Naive B cell (primary cell): ENCODE results near the gene RASSF5. TPM values are rescaled to one million over a fixed set of nuclear protein-coding genes. Genes with fewer than 3 reads are reported as not detected.
A peak's percentile ranks its signal among the peaks of the same experiment; 100 is the strongest.
"Not testable (repeated sequence)": the region's sequence is repeated elsewhere in the genome, so short reads cannot be mapped to it uniquely, and the experiment has no call there.

Experiments used
- ATAC-seq, 2 donors: fragments of 150-1000 bp; cut with Tn5 transposase; 2 replicates each; pipeline ENCODE4 v1.10.0; 2021; ENCODE audit warnings: low read depth in 2 of 2, mild to moderate bottlenecking in 2 of 2, moderate library complexity in 2 of 2
- DNase-seq: peaks from one replicate; pipeline ENCODE4 v3.0.0; 2022
- H3K27ac Mint-ChIP-seq, 6 donors: one replicate each; pipeline ENCODE4 v1.8.0; 2020 to 2022; ENCODE audit warnings: mild to moderate bottlenecking in 6 of 6, mixed read lengths in 6 of 6, moderate library complexity in 5 of 6, inconsistent platforms in 2 of 6
- H3K27me3 Mint-ChIP-seq, 3 donors: one replicate each; pipeline ENCODE4 v1.8.0; 2021 to 2022; ENCODE audit warnings: mixed read lengths in 3 of 3, mild to moderate bottlenecking in 1 of 3
- H3K36me3 Mint-ChIP-seq, 2 donors: one replicate each; pipeline ENCODE4 v1.8.0; 2020 to 2022; ENCODE audit warnings: mixed read lengths in 2 of 2, inconsistent platforms in 1 of 2, mild to moderate bottlenecking in 1 of 2
- H3K4me1 Mint-ChIP-seq, 3 donors: one replicate each; pipeline ENCODE4 v1.8.0; 2020 to 2022; ENCODE audit warnings: mixed read lengths in 3 of 3, inconsistent platforms in 1 of 3, mild to moderate bottlenecking in 1 of 3, moderate library complexity in 1 of 3
- H3K4me3 Mint-ChIP-seq, 8 donors: one replicate each; pipeline ENCODE4 v1.8.0; 2020 to 2022; ENCODE audit warnings: mild to moderate bottlenecking in 8 of 8, mixed read lengths in 8 of 8, moderate library complexity in 8 of 8, inconsistent platforms in 2 of 8
- H3K9me3 Mint-ChIP-seq, 7 donors: one replicate each; pipeline ENCODE4 v1.8.0; 2020 to 2022; ENCODE audit warnings: mixed read lengths in 7 of 7, mild to moderate bottlenecking in 5 of 7, inconsistent platforms in 2 of 7, moderate library complexity in 1 of 7
- polyA plus RNA-seq, 6 donors: library from polyadenylated mRNA; unstranded; fragments of 300-500 nt; fragmentation: Illumina TruSeq; gene quantifications; one replicate each; pipeline ENCODE4 v1.2.3, GENCODE V29; 2021; ENCODE audit warnings: low read depth in 6 of 6

The RASSF5 gene
- polyA plus RNA-seq, 6 donors from 2014 or later = 116 to 166 (median 146) TPM

DNA sequence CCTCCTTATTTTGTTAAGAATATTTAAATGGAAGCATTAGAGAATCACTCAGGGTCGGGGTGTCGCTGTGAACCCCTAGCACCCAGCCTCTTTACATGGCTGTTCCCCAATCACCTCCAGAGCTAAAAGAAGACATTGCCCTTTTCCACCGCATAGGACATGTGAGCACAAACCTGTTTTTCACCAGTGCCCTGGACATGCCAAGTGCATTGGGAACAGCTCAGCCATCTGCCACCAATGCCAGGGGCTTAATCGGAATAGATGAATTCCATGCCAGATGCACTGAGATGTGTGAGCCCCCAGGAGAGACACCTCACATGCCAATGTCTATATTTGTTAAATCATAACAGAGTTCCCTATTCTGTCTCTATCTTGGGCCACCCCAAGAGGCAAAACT is 71.6 kb downstream of the RASSF5 start:
- DNase-seq = no peak
- Mint-ChIP-seq H3K4me3 (peak overlapping the region in 3 of 8 donors; percentile 53 to 92 (median 76)), H3K4me1 (peaks cover 77 to 99% (median 96%) of the 10 kb centered on the region in 3 donors), H3K27ac (peak overlapping the region; percentile 97 to 100 (median 98)), H3K36me3 (peaks cover 9 to 16% of the 10 kb centered on the region in 2 donors), H3K9me3 (no peaks in the 10 kb centered on the region), H3K27me3 (no peaks in the 10 kb centered on the region)
- no peak for ATAC-seq

GRCh38 chr1:206579747-206580437 is 72.6 kb downstream of the RASSF5 start:
- Mint-ChIP-seq H3K9me3 (no peaks in the 10 kb centered on the region), H3K4me1 (peaks cover 70 to 90% (median 88%) of the 10 kb centered on the region in 3 donors), H3K4me3 (peak overlapping the region; percentile 56 to 92 (median 78)), H3K36me3 (peaks cover 9 to 17% of the 10 kb centered on the region in 2 donors), H3K27ac (peak overlapping the region; percentile 97 to 100 (median 98)), H3K27me3 (no peaks in the 10 kb centered on the region)
- peak; percentile 91 for DNase-seq
- peak; percentile 77 to 79 for ATAC-seq

DNA sequence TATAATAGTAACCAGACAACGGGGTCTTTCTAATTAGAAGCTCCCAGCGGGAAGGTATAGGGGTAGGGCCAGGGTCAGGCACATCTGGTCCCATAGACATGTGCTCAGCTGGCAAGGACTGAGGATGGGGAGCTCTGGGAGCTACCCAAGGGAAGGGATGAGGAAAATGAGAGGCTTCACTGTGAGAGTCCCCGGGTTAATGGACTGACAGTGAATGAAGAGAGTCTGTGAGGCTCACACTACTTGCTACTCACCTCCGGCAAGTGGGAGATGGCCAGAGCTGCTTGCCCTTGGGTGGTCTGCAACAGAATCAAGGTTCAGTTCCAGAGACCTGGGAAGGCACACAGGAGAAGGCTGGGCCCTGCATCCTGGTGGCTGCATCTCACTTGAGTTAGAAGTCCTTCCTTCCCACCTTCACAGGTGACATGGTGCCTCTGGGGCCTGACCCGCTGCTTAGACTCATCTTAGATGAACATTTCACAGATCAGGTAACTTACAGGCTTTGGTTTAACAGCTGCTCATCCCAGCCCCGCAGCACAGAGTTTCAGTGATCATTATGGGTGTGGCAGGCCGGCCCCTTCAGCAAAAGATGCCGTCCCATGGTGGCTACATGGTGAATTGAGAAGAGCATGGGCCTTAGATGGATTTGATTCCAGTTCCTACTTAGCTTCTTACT is 73.2 kb downstream of the RASSF5 start:
- Mint-ChIP-seq H3K4me3 (peak overlapping the region; percentile 56 to 93 (median 78)), H3K27ac (peak overlapping the region; percentile 97 to 100 (median 98)), H3K27me3 (no peaks in the 10 kb centered on the region), H3K36me3 (peaks cover 9 to 23% of the 10 kb centered on the region in 2 donors), H3K4me1 (peaks cover 68 to 86% (median 86%) of the 10 kb centered on the region in 3 donors), H3K9me3 (no peaks in the 10 kb centered on the region)
- peak in 1 of 2 donors; percentile 0 for ATAC-seq
- no peak for DNase-seq

- H3K27me3 Mint-ChIP-seq, H3K9me3 Mint-ChIP-seq, ATAC-seq, DNase-seq: not testable (repeated sequence)
- Mint-ChIP-seq H3K27ac (peak overlapping the region; percentile 97 to 100 (median 98)), H3K4me3 (peak overlapping the region; percentile 9 to 93 (median 78)), H3K36me3 (peaks cover 9 to 23% of the 10 kb centered on the region in 2 donors), H3K4me1 (peaks cover 64 to 81% (median 80%) of the 10 kb centered on the region in 3 donors)
Observed at GRCh38 chr1:206581114-206581497, 73.8 kb downstream of the RASSF5 start.

DNA sequence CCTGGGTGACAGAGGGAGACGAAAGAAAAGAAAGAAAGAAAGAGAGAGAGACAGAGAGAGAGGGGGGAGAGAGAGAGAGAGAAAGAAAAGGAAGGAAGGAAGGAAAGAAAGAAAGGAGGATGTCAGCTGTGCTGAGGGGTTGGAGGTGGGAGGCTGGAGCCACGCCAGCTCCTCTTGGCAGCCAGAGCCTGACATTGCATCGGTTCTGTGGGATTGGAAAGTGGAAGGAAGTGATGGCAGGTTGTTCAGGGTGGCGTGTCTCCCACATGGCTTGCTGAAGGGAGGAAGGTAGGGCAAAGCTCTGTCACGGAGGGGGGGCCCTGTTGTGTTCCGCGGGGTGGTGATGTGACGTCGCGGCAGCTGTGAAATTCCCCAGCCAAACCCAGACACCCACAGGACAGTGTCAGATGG is 74.2 kb downstream of the RASSF5 start:
- ATAC-seq (peak; percentile 56 to 63), DNase-seq (peak; percentile 79)
- Mint-ChIP-seq H3K4me1 (peaks cover 59 to 76% (median 76%) of the 10 kb centered on the region in 3 donors), H3K27ac (peak overlapping the region; percentile 97 to 100 (median 98)), H3K4me3 (peak overlapping the region; percentile 27 to 93 (median 76)), H3K36me3 (peaks cover 9 to 23% of the 10 kb centered on the region in 2 donors), H3K9me3 (no peaks in the 10 kb centered on the region), H3K27me3 (no peaks in the 10 kb centered on the region)

- DNase-seq (no peak), ATAC-seq (no peak)
- Mint-ChIP-seq H3K4me1 (peaks cover 51 to 67% (median 66%) of the 10 kb centered on the region in 3 donors), H3K36me3 (peaks cover 9 to 23% of the 10 kb centered on the region in 2 donors), H3K27me3 (no peaks in the 10 kb centered on the region), H3K9me3 (no peaks in the 10 kb centered on the region), H3K4me3 (peak overlapping the region in 2 of 8 donors; percentile 47 to 51), H3K27ac (peak overlapping the region; percentile 97 to 100 (median 98))
Observed at GRCh38 chr1:206582537-206582936, 75.2 kb downstream of the RASSF5 start.

- Mint-ChIP-seq H3K9me3 (no peaks in the 10 kb centered on the region), H3K36me3 (peaks cover 9 to 23% of the 10 kb centered on the region in 2 donors), H3K27ac (peak overlapping the region; percentile 97 to 100 (median 98)), H3K4me3 (peak overlapping the region; percentile 10 to 88 (median 66)), H3K4me1 (peaks cover 45 to 65% (median 60%) of the 10 kb centered on the region in 3 donors), H3K27me3 (no peaks in the 10 kb centered on the region)
- DNase-seq = no peak
- no peak for ATAC-seq
Observed at GRCh38 chr1:206582971-206583706, 75.8 kb downstream of the RASSF5 start.

DNA sequence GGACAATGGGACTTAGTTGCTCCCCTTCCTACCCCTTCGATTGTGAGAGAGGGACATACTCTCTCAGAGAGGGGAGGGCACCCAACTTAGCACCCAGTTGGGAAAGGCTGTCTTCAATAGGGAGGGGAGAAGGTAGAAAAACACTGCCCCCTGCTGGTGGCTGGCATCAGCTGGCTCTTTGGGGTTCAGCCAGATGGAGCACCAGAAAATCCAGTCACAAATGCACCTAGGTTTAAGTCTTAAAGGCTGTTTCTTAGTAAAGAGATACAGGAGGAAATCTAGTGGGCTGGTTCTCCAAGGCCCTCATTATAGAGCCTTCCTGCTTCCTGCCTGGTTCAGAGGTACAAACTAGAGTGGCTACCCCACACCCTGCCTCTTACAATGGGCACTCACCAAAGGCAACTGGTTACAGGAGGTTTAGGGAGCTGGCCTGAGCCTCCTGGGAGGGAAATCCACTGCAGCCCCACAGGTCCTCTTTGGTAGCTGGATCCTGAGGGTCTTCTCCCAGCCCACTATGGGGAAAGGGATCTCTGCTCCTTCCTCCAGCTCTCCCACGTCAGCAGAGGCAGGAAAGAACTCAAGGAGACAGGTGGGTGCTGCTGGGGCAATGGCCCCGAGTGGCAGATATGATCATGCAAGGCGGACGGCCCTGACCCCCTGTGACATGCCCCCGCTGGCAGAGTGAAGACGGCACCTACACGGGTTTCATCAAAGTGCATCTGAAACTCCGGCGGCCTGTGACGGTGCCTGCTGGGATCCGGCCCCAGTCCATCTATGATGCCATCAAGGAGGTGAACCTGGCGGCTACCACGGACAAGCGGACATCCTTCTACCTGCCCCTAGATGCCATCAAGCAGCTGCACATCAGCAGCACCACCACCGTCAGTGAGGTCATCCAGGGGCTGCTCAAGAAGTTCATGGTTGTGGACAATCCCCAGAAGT is 76.6 kb downstream of the RASSF5 start:
- Mint-ChIP-seq H3K27ac (peak overlapping the region; percentile 97 to 100 (median 98)), H3K4me3 (peak overlapping the region; percentile 10 to 88 (median 66)), H3K36me3 (peaks cover 12 to 23% of the 10 kb centered on the region in 2 donors), H3K4me1 (peaks cover 37 to 57% (median 52%) of the 10 kb centered on the region in 3 donors), H3K9me3 (no peaks in the 10 kb centered on the region), H3K27me3 (no peaks in the 10 kb centered on the region)
- peak; percentile 71 for DNase-seq
- ATAC-seq = peak; percentile 8 to 17

DNA sequence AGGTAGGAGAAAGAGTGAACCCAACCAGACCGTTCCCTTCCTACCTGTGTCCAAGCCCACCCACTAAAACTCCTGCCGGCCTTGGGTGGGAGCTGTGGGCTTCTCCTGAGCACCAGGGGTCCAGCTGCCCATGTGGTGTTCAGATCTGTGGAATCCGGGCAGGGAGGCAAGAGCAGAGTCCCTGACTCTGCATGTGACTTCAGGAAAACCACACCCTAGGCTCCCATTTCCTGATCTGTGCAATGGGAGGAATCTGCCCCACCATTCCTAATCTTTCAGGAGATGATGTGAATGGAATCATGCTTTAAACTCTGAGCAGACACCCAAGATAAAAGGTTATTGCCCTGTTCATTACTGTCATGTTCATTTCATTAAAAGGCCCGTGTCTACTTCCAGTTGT is 77.4 kb downstream of the RASSF5 start:
- Mint-ChIP-seq H3K9me3 (no peaks in the 10 kb centered on the region), H3K4me1 (peaks cover 31 to 50% (median 45%) of the 10 kb centered on the region in 3 donors), H3K27ac (peak overlapping the region in 2 of 6 donors; percentile 42 to 98), H3K36me3 (peaks cover 12 to 23% of the 10 kb centered on the region in 2 donors), H3K27me3 (no peaks in the 10 kb centered on the region), H3K4me3 (no peak overlapping the region)
- no peak for ATAC-seq
- DNase-seq = no peak

- no peaks in the 10 kb centered on the region for H3K27me3 Mint-ChIP-seq
- no peaks in the 10 kb centered on the region for H3K9me3 Mint-ChIP-seq
- H3K4me3 Mint-ChIP-seq = no peak overlapping the region
- H3K36me3 Mint-ChIP-seq = peaks cover 12 to 15% of the 10 kb centered on the region in 2 donors
- H3K4me1 Mint-ChIP-seq = peaks cover 12 to 30% (median 24%) of the 10 kb centered on the region in 3 donors
- ATAC-seq (no peak), DNase-seq (no peak)
- peak overlapping the region in 3 of 6 donors; percentile 15 to 30 (median 28) for H3K27ac Mint-ChIP-seq
Observed at GRCh38 chr1:206586501-206587445, 79.4 kb downstream of the RASSF5 start.

- peaks cover 12 to 21% (median 13%) of the 10 kb centered on the region in 3 donors for H3K4me1 Mint-ChIP-seq
- peaks cover 12 to 25% of the 10 kb centered on the region in 2 donors for H3K36me3 Mint-ChIP-seq
- no peaks in the 10 kb centered on the region for H3K9me3 Mint-ChIP-seq
- no peak overlapping the region for H3K27ac Mint-ChIP-seq
- DNase-seq = no peak
- H3K4me3 Mint-ChIP-seq = no peak overlapping the region
- ATAC-seq = no peak
- H3K27me3 Mint-ChIP-seq = no peaks in the 10 kb centered on the region
Observed at GRCh38 chr1:206587904-206588303, 80.6 kb downstream of the RASSF5 start.
